Measurements from ENCODE around the gene HLA-DRB1. TPM values are rescaled to one million over a fixed set of nuclear protein-coding genes. Genes with fewer than 3 reads are reported as not detected.
A peak's percentile ranks its signal among the peaks of the same experiment; 100 is the strongest.
"Not testable (repeated sequence)": the region's sequence is repeated elsewhere in the genome, so short reads cannot be mapped to it uniquely, and the experiment has no call there.

The HLA-DRB1 gene
- total RNA-seq, 1 experiment from 2014 or later: 141 TPM

GRCh38 chr6:32554116-32554965 lies 35.3 kb downstream of the HLA-DRB1 start:
- Mint-ChIP-seq H3K36me3 (ENCODE audit: insufficient read depth, unreplicated experiment) (peaks cover 12% of the 10 kb centered on the region), H3K27ac (ENCODE audit: unreplicated experiment) (no peak overlapping the region), H3K9me3 (ENCODE audit: low read depth, unreplicated experiment) (no peaks in the 10 kb centered on the region), H3K27me3 (ENCODE audit: unreplicated experiment) (peaks cover 24% of the 10 kb centered on the region), H3K4me3 (ENCODE audit: low read depth, unreplicated experiment) (no peak overlapping the region), H3K4me1 (ENCODE audit: low read depth, unreplicated experiment) (peaks cover 8% of the 10 kb centered on the region)
- intact Hi-C loops (cut with micrococcal nuclease; ENCODE audit: unreplicated experiment): no loop called here
- no peak for TF ChIP-seq CTCF (IDR thresholded peaks at IDR 0.05; ENCODE audit: unreplicated experiment)
- DNase-seq: no peak
- no TSS peak for BruUV-seq (replicated peaks)
- CTCF ChIA-PET: interaction anchor here (1.0 kb wide), 1 partner anchor 26 kb away, joined by 4 read pairs; no protein-coding TSS in a partner anchor

- DNase-seq: no peak
- peaks cover 12% of the 10 kb centered on the region for H3K27me3 Mint-ChIP-seq (ENCODE audit: unreplicated experiment)
- H3K36me3 Mint-ChIP-seq (ENCODE audit: insufficient read depth, unreplicated experiment): peaks cover 6% of the 10 kb centered on the region
- H3K4me1 Mint-ChIP-seq (ENCODE audit: low read depth, unreplicated experiment): no peaks in the 10 kb centered on the region
- no peak for TF ChIP-seq CTCF (IDR thresholded peaks at IDR 0.05; ENCODE audit: unreplicated experiment)
- no TSS peak for BruUV-seq (replicated peaks)
- H3K27ac Mint-ChIP-seq (ENCODE audit: unreplicated experiment): no peak overlapping the region
- no peak overlapping the region for H3K4me3 Mint-ChIP-seq (ENCODE audit: low read depth, unreplicated experiment)
- CTCF ChIA-PET: interaction anchor here (1.0 kb wide), 1 partner anchor 27 kb away, joined by 4 read pairs; no protein-coding TSS in a partner anchor
- H3K9me3 Mint-ChIP-seq (ENCODE audit: low read depth, unreplicated experiment): no peaks in the 10 kb centered on the region
- intact Hi-C loops (cut with micrococcal nuclease; ENCODE audit: unreplicated experiment): no loop called here
These were observed 36.5 kb downstream of the HLA-DRB1 start for GRCh38 chr6:32553037-32553742.

- Mint-ChIP-seq H3K4me1 (ENCODE audit: low read depth, unreplicated experiment) (no peaks in the 10 kb centered on the region), H3K27me3 (ENCODE audit: unreplicated experiment) (no peaks in the 10 kb centered on the region), H3K9me3 (ENCODE audit: low read depth, unreplicated experiment) (no peaks in the 10 kb centered on the region), H3K36me3 (ENCODE audit: insufficient read depth, unreplicated experiment) (no peaks in the 10 kb centered on the region), H3K4me3 (ENCODE audit: low read depth, unreplicated experiment) (no peak overlapping the region), H3K27ac (ENCODE audit: unreplicated experiment) (no peak overlapping the region)
- CTCF ChIA-PET: interaction anchor here (0.5 kb wide), 1 partner anchor 283 kb away, joined by 3 read pairs; no protein-coding TSS in a partner anchor
- no TSS peak for BruUV-seq (replicated peaks)
- intact Hi-C loops (cut with micrococcal nuclease; ENCODE audit: unreplicated experiment): no loop called here
- TF ChIP-seq CTCF (IDR thresholded peaks at IDR 0.05; ENCODE audit: unreplicated experiment): no peak
- no peak for DNase-seq
These were observed 38.2 kb downstream of the HLA-DRB1 start for GRCh38 chr6:32551410-32551809.

- BruUV-seq (replicated peaks): no TSS peak
- Mint-ChIP-seq H3K27ac (ENCODE audit: unreplicated experiment) (no peak overlapping the region), H3K4me3 (ENCODE audit: low read depth, unreplicated experiment) (no peak overlapping the region), H3K36me3 (ENCODE audit: insufficient read depth, unreplicated experiment) (no peaks in the 10 kb centered on the region), H3K9me3 (ENCODE audit: low read depth, unreplicated experiment) (no peaks in the 10 kb centered on the region), H3K4me1 (ENCODE audit: low read depth, unreplicated experiment) (no peaks in the 10 kb centered on the region), H3K27me3 (ENCODE audit: unreplicated experiment) (peaks cover 50% of the 10 kb centered on the region)
- no peak for DNase-seq
- no peak for TF ChIP-seq CTCF (IDR thresholded peaks at IDR 0.05; ENCODE audit: unreplicated experiment)
- intact Hi-C loops (cut with micrococcal nuclease; ENCODE audit: unreplicated experiment): no loop called here
- CTCF ChIA-PET: interaction anchor here (0.6 kb wide), 1 partner anchor 38 kb away, joined by 3 read pairs; no protein-coding TSS in a partner anchor
These were observed 49.8 kb downstream of the HLA-DRB1 start for GRCh38 chr6:32539839-32540238.

GRCh38 chr6:32530431-32530793 lies 59.2 kb downstream of the HLA-DRB1 start:
- H3K27ac Mint-ChIP-seq (ENCODE audit: unreplicated experiment); H3K9me3 Mint-ChIP-seq (ENCODE audit: low read depth, unreplicated experiment); CTCF ChIA-PET; DNase-seq; BruUV-seq (replicated peaks); intact Hi-C loops (cut with micrococcal nuclease; ENCODE audit: unreplicated experiment); H3K4me1 Mint-ChIP-seq (ENCODE audit: low read depth, unreplicated experiment); H3K36me3 Mint-ChIP-seq (ENCODE audit: insufficient read depth, unreplicated experiment): not testable (repeated sequence)
- H3K27me3 Mint-ChIP-seq (ENCODE audit: unreplicated experiment): peaks cover 21% of the 10 kb centered on the region
- peak overlapping the region; percentile 68 for H3K4me3 Mint-ChIP-seq (ENCODE audit: low read depth, unreplicated experiment)
